Cerebellar nuclear complex (tissue), 1 donor: ENCODE results near the gene TENT5A.
A peak's percentile ranks its signal among the peaks of the same experiment; 100 is the strongest.
"Not testable (repeated sequence)": the region's sequence is repeated elsewhere in the genome, so short reads cannot be mapped to it uniquely, and the experiment has no call there.

Experiments used
- DNase-seq, 2 experiments: peaks; one replicate each; lab custom pipeline; 2025; lab: John Stamatoyannopoulos, UW

The TENT5A gene

DNA sequence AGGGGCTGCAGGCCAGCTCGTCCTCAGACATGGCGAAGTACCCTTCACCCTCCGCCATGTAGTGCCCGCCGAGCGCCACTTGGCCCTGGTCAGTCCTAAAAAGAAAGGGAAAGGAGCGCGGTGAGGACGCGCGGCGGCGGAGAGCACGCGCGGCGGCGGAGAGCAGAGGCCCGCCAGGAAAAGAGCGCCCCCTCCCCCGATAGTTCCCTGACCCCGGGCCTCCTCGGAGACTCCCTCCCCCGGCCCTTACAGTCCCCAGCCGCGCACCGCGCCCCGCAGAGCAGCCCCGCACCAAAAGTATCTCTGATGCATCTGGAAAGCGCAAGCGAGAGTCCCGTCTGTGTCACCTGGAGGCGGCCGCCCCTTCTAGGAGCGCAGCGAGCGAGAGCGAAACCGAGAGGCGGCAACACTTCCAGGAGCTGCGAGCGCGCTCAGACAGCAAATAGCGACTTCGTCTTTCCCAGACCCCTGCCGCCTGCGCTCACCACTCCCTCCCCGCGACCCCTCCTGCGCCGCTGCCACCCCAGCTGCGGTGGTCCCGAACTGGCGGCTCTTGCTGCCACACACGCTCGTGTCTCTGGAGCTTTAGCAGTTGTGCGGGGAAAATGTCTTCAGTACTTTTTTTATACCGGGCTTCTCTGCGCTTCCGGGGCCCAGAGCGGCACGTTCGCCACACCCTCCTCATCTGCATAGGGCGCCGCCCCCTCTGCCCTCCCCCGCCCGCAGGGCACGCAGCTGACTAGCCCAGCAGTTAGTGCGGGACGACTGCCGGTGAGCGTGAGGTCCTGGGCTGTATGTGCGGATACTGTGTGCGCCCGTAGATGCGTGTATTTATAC is at the start of gene TENT5A:
Gene TENT5A (minus strand): TSS at position 598 of the 837 bp plus-strand sequence. CDS start 540 bp downstream, at position 58.
- peak; percentile 23 to 33 for DNase-seq

DNA sequence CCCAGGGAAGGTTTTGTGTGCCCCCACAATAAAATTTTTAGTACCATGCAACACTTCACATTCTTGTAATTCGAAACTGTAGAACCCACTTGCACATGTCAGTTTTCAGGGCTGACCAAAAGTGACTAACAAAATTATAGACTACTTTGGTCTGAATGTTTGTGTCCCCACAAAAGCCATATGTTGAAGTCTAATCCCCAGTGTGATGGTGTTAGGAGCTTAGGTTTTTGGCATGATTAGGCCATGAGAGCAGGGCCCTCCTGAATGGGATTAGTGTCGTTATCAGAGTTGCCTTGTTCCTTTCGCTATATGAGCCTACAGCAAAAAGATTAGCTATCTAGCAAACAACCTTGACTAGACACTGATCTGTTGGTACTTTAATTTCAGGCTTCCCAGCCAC is 49.0 kb upstream of the TENT5A start:
- DNase-seq, result no peak

DNA sequence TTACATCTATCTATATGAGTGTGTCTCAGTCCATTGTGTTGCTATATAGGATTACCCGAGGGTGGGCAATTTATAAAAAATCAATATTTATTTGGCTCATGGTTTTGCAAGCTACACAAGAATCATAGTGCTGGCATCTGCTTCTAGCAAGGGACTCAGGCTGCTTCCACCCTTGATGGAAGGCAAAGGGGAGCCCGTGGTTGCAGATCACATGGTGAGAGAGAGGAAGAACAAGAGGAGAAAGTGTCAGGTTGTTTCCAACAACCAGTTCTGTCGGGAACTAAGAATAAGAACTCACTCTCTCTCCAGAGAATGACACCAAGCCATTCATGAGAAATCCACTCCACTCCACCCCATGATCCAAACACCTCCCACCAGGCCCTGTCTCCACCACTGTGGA is 48.2 kb upstream of the TENT5A start:
- no peak for DNase-seq

DNA sequence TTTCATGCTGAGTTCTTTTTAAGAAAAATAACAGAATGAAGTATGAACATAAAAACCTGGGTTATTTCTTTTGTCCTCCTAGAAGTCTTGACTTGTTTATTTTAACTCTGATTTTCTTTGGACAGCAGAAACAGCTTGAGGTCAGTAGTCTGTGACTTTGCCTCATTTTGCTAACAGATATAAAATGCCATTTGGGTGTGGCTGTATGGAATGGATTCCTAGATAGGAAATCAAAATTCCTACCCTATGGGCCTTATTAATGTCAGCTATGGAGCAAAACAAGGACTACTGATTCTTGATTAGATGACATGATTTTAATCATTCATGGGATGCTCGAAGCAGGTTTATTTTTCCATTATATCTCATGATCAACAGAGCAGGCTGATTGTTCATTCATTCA is 46.8 kb upstream of the TENT5A start:
- no peak for DNase-seq

DNA sequence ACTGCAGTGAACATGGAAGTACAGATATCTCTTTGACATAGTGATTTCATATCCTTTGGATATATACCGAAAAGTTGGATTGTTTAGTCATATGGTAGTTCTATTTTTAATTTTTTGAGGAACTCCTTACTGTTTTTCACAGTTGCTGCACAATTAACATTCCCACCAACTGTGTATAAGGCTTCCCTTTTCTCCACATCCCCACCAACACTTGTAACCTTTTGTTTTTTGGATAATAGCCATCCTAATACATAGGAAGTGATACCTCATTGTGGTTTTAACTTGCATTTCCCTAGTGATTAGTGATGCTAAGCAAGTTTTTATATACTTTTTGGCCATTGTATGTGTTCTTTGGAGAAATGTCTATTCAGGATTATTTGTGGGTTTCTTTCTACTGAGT is 45.1 kb upstream of the TENT5A start:
- DNase-seq, result no peak

DNA sequence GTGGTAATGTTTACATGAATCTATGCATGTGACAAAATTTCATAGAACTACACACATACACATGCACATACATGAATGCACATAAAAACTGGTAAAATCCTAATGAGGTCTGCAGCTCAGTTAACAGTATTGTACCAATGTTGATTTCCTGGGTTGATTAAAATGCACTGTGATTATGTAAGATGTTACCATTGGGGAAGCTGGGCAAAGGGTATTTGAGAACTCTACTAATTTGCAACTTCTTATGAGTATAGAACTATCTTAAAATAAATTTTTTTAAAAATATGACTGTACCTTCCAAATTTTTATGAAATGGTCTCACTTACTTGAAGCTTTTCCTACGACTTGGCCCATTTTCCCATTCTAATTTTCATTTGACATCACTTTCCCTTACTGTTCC is 43.4 kb upstream of the TENT5A start:
- DNase-seq, result no peak

DNA sequence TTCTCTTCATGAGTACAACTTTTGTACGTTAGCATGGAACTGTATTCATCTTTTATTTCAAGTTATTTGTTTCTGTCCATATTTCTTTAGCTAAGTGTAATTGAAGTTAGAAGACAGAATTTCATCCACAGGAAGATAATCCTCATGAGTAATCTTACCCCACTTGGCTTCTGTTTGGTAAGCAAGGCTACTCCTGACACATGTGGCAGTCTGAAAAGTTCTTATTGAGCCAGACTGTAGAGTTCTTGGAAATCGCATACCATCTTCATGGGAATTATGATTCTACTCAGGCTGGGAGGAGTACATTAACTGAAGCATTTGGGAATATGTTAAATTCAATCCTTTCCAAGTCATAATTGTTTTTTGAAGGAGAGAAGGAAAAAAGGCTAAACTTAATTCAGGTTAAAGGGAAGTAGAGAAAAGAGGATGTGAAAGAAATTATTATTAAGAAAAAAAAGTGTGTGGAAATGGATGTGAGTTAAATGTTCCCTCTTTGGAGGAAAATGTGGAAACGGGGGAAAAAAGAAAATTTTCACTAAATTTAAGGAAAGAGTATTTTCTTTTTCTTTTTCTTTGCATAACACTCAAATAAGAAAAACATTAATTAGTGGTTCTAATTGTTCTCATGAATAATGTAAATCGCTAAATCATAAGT is 41.5 kb upstream of the TENT5A start:
- no peak for DNase-seq

DNA sequence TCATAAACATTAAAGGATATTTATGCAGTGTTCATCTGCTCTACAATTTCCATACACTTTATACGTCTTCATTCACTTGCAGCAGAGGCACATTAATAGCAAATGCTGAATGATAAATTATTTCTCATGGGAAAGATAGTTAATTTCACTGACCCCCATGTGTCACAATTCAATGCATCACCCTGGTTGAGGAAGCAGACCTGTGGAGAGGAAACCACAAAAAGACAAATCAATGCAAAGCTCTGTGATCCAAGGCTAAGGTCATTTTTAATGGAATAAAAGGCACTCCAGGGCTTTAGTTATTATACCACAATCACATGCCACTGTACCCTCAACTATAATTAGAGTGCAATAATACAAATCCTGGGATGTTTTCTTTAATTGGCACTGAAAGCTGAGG is 40.3 kb upstream of the TENT5A start:
- no peak for DNase-seq

DNA sequence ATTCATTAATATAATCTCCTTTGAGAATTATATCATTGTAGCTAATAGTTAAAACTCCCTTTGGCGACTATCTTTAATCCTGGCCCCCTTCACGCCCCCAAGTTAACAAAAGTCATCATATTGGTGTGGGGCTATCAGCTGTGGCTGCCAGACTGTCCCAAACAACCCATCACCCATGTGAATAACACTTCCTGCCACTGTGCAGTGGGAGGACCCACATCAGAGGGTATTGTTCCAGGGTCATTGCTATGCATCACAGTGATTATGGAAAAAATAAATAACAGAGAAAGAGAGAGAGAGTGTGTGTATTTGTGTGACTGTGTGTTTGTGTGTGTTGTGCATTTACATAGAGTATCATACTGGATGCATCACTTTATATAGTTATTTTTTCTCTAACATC is 39.3 kb upstream of the TENT5A start:
- no peak for DNase-seq

DNA sequence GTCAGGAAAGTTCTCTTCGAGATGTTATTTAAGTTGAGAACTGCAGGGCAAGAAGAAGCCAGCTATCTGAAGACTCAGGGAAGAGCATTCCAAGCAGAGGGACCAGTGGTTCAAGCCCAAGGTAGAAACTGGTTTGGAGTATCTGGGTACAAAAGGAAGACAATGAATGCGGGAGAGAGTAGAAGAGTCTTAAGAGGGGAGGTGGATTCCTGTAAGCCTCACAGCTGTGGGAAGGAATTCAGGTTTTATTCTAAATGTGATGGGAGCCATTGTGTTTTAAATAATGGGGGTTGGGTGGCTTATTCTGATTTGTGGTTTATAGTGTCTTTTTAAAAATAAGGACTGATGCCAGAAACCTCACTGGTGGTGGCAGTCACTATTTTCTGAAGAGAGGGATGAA is 37.6 kb upstream of the TENT5A start:
- DNase-seq, result no peak

DNA sequence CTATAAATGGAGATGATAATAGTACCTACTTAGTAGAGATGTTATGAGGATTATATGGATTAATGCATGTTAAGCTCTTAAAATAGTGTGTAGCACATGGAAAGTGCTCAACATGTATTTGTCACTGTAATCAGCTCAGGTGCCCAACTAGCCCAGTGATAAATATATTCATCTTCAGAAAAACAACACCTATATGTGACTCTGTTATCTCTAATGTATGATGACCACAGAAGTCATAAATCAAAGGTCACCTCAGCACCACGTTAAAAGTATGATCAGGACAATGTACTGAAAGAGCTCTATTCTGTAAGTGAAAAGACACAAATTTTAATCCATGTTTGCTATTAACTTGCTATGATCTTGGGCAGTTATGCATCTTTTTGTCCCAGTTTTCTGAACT is 36.8 kb upstream of the TENT5A start:
- no peak for DNase-seq

DNA sequence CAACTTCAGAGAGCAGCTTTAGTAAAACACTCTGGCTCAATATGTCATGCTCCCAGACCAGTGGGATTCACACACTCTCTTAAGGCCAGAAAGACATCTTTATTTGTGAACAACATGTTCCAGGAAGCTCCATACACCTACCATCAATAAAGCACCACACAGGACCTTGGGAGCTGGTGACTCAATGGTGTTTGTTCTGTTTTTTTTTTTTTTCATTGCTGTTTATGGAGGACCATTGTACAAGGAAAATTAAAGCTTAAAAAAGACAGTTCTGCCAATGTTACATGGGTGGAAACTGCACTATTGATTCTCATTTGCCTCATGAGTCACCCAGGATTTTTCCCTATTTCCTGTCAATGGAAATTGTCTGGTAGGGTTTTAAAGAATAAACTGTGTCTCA is 36.3 kb upstream of the TENT5A start:
- DNase-seq, result no peak

DNA sequence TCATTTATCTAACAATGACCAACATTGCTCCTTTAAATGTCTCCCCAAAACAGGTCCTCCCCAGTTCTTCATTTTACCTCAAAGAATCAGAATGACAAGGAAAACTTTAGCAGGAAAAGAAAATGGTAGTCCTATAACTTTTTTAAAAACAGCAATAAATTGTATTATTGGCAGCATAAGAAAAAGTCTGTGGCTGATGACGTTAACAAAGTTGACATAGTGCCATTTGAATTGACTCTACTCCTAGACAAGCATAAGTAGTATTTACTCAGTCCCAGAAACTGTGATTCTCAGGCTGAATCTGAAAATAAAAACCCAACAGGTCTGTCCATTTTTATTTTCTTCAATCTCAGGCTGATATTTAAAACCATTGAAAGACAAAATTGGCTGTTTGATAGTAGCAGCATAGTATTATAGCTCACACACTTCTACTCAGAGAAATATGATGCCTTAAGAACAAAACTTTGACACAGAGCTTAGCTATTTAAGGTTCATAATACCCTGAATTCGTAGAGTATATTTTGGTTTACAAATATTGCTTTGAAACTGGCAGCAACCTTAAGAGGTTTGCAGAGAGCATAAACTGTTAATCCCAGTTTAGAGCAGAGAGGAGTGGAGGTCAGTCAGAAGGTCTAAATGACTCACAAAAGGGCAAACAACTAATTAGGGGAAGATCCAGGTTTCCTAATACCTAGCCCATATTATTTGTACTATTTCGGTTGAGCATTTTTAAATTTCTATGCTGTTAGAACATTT is 35.0 kb upstream of the TENT5A start:
- DNase-seq, result no peak

DNA sequence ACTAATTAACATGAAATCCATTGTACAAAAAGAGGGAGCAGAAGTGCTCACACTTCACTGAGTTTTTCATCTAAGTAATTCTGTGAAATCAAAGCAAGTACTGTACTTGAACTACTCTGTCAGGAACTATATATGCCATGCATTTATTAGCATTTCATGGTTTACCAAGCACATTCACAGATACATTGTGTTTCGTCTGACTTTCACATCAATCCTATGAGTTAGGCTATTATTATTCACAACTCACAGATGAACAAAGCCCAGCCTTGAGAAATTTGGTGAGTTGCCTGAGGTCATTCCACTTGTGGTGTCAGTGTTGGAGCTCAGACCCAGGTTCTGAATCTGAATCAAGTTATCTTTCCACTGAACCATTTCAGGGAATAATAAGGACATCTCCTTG is 33.7 kb upstream of the TENT5A start:
- no peak for DNase-seq

DNA sequence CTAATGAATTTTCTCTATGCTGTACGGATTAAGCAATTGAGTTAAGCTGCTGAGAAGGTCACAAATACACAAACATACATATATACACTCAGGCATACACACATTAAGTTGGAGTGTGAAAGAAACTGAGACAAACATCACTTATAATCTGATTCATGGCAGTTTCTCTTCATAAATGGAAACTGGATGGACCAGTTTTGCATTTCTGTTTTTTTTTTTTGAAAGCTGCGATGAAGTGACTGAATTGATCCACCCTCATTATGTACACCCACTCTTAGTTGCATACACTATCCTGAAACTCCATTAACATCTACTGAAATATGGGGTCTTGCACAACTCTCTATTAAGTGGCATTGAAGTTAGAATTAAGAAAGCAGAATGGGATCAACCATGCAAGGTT is 32.9 kb upstream of the TENT5A start:
- no peak for DNase-seq

DNA sequence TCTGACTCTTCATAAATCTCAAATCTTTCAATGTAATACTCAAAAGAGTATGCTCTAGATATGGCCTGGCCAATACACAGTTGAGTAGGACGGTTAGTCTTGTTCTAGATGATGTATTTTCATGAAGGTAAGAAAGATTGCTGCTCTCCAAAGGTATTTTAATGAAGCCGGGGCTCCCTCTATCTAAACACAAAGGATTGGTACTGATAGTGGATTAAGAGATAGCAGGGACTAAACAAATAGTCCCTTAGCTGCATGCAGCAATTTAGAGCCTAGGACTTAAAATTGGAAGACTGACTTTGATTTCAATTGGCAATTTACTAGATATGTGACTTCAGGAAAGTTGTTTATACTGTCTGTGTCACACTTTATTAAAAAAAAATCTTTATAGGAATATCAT is 31.4 kb upstream of the TENT5A start:
- DNase-seq, result no peak

DNA sequence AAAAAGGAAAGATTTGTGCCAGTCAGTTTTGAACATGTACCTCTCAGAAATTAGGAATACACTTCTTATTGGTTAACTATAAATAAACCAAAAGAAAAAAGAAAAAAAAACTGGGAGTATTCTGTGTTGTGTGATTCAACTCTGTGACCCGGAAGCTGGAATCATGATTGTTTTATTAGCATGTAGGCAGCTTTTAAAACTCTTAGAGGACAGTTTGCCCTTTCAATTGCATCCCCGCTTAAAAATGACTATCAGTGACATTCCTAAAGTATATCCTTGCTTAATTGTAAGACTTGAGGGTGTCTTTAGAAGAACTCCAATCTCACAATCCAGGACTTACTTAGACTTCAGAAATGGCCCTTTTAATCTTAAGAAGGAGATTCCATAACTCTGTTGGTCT is 29.1 kb upstream of the TENT5A start:
- DNase-seq, result no peak

DNA sequence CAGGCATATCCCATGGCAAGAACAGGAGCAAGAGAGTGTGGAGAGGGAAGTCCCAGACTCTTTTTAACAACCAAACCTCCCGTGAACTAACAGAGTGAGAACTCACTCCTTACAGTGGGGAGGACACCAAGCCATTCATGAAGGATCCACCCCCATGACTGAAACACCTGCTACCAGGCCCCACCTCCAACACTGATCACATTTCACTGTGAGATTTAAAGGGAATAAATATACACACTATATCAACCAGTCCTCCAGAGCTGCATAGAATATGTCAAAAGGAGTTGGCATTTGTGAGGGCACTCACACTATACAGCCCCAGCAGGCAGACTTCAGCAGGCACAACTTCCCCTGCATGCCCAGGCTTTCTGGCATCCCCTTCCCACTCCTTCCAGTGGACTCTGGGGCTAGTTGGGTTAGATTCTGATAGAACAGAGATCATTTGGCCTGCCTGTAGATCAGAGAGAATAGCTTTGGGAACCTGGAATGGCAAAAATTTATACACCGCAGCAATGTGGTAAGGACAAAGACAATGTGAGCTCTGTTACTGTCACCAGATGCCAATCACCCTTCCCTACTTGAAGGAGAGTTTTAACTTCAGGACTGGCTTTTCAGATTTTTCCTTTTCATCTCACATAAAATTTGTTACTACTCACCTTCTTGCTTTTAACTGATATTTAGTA is 25.2 kb upstream of the TENT5A start:
- DNase-seq, result no peak

DNA sequence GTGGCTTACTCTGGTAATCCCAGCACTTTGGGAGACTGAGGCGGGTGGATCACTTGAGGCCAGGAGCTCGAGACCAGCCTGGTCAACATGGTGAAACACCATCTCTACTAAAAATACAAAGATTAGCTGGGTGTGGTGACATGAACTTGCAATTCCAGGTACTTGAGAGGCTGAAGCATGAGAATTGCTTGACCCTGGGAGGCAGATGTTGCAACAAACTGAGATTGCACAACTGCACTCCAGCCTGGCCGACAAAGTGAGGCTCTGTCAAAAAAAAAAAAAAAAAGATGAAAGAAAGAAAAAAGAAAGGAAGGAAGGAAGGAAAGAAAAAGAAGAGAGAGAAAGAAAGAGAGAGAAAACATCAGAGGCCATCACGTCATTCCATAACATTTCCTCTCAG is 23.7 kb upstream of the TENT5A start:
- not testable (repeated sequence) for DNase-seq

DNA sequence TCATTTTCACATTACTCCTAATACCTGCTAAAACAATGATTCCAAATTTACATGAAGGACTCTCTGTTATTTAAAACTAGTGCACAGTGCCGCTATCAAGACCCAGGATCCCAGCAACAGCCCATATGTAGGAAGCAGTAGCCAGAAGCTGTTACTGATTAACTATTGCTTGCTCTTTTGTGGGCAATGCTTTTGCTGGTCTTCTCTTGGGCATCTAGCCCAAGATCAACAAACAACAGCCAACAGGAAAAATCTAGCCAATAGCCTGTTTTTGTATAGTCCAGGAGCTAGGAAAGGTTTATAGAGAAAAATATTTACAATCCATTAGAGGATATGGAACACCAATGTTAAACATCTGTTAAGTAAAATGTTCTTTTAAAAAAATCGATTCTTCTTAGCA is 22.1 kb upstream of the TENT5A start:
- DNase-seq, result no peak

DNA sequence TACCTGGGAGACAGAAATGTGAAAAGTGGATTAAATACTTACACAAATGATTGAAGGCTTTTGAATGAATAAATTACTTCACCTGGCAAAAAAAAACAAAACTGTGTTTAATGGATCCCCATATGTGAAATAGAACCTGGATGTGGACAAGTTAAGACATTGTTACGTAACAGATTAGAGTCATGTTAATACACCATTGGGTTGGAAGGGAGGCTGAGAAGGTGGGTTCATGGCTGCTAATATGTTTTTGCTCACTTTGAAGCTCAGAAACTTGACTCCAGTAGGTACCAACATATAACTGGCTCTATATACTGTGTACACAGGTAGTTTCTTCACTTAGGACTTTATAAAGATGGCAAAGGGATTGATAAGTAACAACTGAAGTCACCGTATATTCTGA is 21.4 kb upstream of the TENT5A start:
- DNase-seq, result no peak

DNA sequence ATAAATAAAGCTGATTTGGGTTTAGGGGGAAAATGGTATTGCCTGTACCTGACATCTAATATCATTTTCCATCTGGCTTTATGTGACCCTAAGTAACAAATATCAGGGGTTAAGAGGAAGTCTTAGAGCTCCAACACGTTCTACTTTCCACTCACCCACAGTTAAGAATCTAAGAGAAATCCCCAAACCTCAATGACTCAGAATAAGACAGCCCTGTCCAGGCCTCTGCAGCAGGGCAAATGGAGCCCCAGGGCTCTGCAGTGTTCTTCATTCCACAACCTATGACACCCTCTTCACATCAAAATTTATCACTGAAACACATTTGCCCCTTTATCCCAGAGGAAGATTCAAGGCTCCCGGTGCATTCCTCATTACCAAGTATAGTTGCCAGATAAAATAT is 20.3 kb upstream of the TENT5A start:
- no peak for DNase-seq
